ENCODE data around the gene CYP2D6.

The CYP2D6 gene

GRCh38 chr22:42155053-42155543 is 24.5 kb upstream of the CYP2D6 start:
- Histone ChIP-seq H3K4me3 (ENCODE audit: low read depth in 1 of 2, low read length in 2 of 2) (no peak overlapping the region), H3K27ac (ENCODE audit: low read length) (no peak overlapping the region), H3K4me2 (ENCODE audit: insufficient read depth, low read length) (no peak overlapping the region), H2AFZ (ENCODE audit: low read depth, low read length) (no peak overlapping the region), H4K20me1 (ENCODE audit: insufficient read depth, low read length) (peaks cover 4% of the 10 kb centered on the region; the same call in 1 of the 2 replicates), H3K79me2 (ENCODE audit: insufficient read depth, low read length) (no peaks in the 10 kb centered on the region), H3K36me3 (ENCODE audit: insufficient read depth, low read length) (peaks cover 59% of the 10 kb centered on the region), H3K9ac (ENCODE audit: low read depth, low read length) (no peak overlapping the region), H3K9me3 (ENCODE audit: insufficient read depth, low read length, severe bottlenecking) (no peaks in the 10 kb centered on the region), H3K4me1 (ENCODE audit: insufficient read depth, low read length) (no peaks in the 10 kb centered on the region), H3K27me3 (ENCODE audit: insufficient read depth, low read length, poor library complexity) (no peaks in the 10 kb centered on the region)
- 0 out of 3 replicates have a peak, but pooled peaks have one; percentile 8 for ATAC-seq (ENCODE audit: insufficient read depth, low read depth)
- no peak for DNase-seq
- TF ChIP-seq EZH2 (IDR thresholded peaks at IDR 0.05; ENCODE audit: borderline replicate concordance, low read depth, low read length, severe bottlenecking) (no peak), CTCF (IDR thresholded peaks at IDR 0.05; ENCODE audit: borderline replicate concordance, extremely low read depth, low read length, poor library complexity, severe bottlenecking) (no peak)

GRCh38 chr22:42154293-42155052 is 23.9 kb upstream of the CYP2D6 start:
- Histone ChIP-seq H3K79me2 (ENCODE audit: insufficient read depth, low read length) (no peaks in the 10 kb centered on the region), H3K4me3 (ENCODE audit: low read depth in 1 of 2, low read length in 2 of 2) (no peak overlapping the region), H3K4me1 (ENCODE audit: insufficient read depth, low read length) (no peaks in the 10 kb centered on the region), H3K4me2 (ENCODE audit: insufficient read depth, low read length) (no peak overlapping the region), H3K9me3 (ENCODE audit: insufficient read depth, low read length, severe bottlenecking) (no peaks in the 10 kb centered on the region), H3K36me3 (ENCODE audit: insufficient read depth, low read length) (peaks cover 57% of the 10 kb centered on the region), H3K9ac (ENCODE audit: low read depth, low read length) (no peak overlapping the region), H2AFZ (ENCODE audit: low read depth, low read length) (no peak overlapping the region), H4K20me1 (ENCODE audit: insufficient read depth, low read length) (peaks cover 4% of the 10 kb centered on the region; the same call in 1 of the 2 replicates), H3K27me3 (ENCODE audit: insufficient read depth, low read length, poor library complexity) (no peaks in the 10 kb centered on the region), H3K27ac (ENCODE audit: low read length) (no peak overlapping the region)
- DNase-seq (no peak), ATAC-seq (ENCODE audit: insufficient read depth, low read depth) (no peak)
- TF ChIP-seq CTCF (IDR thresholded peaks at IDR 0.05; ENCODE audit: borderline replicate concordance, extremely low read depth, low read length, poor library complexity, severe bottlenecking) (no peak), EZH2 (IDR thresholded peaks at IDR 0.05; ENCODE audit: borderline replicate concordance, low read depth, low read length, severe bottlenecking) (no peak)

- Histone ChIP-seq H2AFZ (ENCODE audit: low read depth, low read length) (no peak overlapping the region), H3K36me3 (ENCODE audit: insufficient read depth, low read length) (peaks cover 54% of the 10 kb centered on the region), H3K4me1 (ENCODE audit: insufficient read depth, low read length) (no peaks in the 10 kb centered on the region), H3K4me2 (ENCODE audit: insufficient read depth, low read length) (no peak overlapping the region), H4K20me1 (ENCODE audit: insufficient read depth, low read length) (peaks cover 4% of the 10 kb centered on the region; the same call in 1 of the 2 replicates), H3K79me2 (ENCODE audit: insufficient read depth, low read length) (no peaks in the 10 kb centered on the region), H3K9ac (ENCODE audit: low read depth, low read length) (no peak overlapping the region), H3K27me3 (ENCODE audit: insufficient read depth, low read length, poor library complexity) (no peaks in the 10 kb centered on the region), H3K9me3 (ENCODE audit: insufficient read depth, low read length, severe bottlenecking) (no peaks in the 10 kb centered on the region), H3K27ac (ENCODE audit: low read length) (no peak overlapping the region), H3K4me3 (ENCODE audit: low read depth in 1 of 2, low read length in 2 of 2) (no peak overlapping the region)
- ATAC-seq (ENCODE audit: insufficient read depth, low read depth) (no peak), DNase-seq (no peak)
- TF ChIP-seq EZH2 (IDR thresholded peaks at IDR 0.05; ENCODE audit: borderline replicate concordance, low read depth, low read length, severe bottlenecking): no peak
- no peak for TF ChIP-seq CTCF (IDR thresholded peaks at IDR 0.05; ENCODE audit: borderline replicate concordance, extremely low read depth, low read length, poor library complexity, severe bottlenecking)
Observed at GRCh38 chr22:42152661-42153270, 22.2 kb upstream of the CYP2D6 start.
